GM12801 (cell line): ENCODE results near the gene GRIA4.

ENCODE experiments used
- TF ChIP-seq, protein P1 (sequence below): IDR thresholded peaks from one replicate; pipeline ENCODE4 v1.5.1; 2011; ENCODE audit warnings: control low read depth; ENCODE audit not compliant: insufficient read length; ENCODE audit errors: extremely low read depth

The GRIA4 gene

GRCh38 chr11:105718641-105719040 is 108.8 kb downstream of the GRIA4 start:
- TF ChIP-seq, protein P1, sequence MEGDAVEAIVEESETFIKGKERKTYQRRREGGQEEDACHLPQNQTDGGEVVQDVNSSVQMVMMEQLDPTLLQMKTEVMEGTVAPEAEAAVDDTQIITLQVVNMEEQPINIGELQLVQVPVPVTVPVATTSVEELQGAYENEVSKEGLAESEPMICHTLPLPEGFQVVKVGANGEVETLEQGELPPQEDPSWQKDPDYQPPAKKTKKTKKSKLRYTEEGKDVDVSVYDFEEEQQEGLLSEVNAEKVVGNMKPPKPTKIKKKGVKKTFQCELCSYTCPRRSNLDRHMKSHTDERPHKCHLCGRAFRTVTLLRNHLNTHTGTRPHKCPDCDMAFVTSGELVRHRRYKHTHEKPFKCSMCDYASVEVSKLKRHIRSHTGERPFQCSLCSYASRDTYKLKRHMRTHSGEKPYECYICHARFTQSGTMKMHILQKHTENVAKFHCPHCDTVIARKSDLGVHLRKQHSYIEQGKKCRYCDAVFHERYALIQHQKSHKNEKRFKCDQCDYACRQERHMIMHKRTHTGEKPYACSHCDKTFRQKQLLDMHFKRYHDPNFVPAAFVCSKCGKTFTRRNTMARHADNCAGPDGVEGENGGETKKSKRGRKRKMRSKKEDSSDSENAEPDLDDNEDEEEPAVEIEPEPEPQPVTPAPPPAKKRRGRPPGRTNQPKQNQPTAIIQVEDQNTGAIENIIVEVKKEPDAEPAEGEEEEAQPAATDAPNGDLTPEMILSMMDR = no peak

- TF ChIP-seq, protein P1 = no peak
Observed at GRCh38 chr11:105719073-105719822, 109.4 kb downstream of the GRIA4 start.

GRCh38 chr11:105720096-105720495 is 110.2 kb downstream of the GRIA4 start:
- TF ChIP-seq, protein P1 = no peak

- TF ChIP-seq, protein P1 = no peak
Observed at GRCh38 chr11:105723269-105723668, 113.4 kb downstream of the GRIA4 start.

DNA sequence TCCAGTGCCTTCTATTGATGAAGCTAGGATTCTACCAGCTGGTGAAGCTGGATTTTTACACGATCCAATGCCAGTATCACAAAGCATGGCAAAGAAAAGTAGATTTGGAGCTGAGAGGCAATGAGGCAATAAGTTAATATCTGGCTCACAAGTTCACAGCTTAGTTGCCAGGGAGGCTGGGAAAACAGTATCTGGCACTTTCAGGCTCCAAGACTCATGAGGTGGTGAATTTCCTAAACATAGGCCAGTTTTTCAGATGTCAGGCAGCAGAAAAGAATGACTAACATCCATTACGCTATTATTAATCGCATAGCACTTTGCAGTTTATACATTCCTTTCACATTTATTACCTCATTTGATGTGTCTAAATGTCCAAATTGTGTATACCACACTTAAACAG is 122.7 kb downstream of the GRIA4 start:
- TF ChIP-seq, protein P1 = no peak

- TF ChIP-seq, protein P1 = no peak
Observed at GRCh38 chr11:105734426-105734825, 124.6 kb downstream of the GRIA4 start.

DNA sequence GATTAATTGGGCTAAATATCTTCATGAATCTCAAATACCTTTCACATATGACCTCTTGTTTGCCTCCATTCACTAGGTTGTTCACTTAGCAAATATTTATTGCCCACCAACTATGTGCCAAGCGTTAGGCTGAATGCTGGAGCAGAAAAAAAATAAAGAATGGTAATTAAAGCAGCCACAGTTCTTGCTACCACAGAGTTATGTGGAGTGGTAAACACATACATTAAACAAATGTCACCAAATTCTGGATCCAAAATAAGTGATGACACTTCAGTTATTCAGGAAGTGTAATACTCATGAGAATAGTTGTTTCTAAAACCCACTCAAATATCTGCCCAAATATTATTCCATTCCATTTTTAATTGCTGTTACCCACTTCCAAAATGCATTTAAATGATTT is 128.4 kb downstream of the GRIA4 start:
- TF ChIP-seq, protein P1 = no peak
